ENCODE measurements around the gene PAK4.

PAK4 gene

GRCh38 chr19:39147480-39147879 lies 21.9 kb downstream of the PAK4 start:
- no peak for DNase-seq

GRCh38 chr19:39148939-39149529 lies 23.4 kb downstream of the PAK4 start:
- DNase-seq, result no peak

- DNase-seq, result no peak
Observed at GRCh38 chr19:39150235-39150634, 24.6 kb downstream of the PAK4 start.

- no peak for DNase-seq
Observed at GRCh38 chr19:39150807-39151600, 25.4 kb downstream of the PAK4 start.

- no peak for DNase-seq
Observed at GRCh38 chr19:39152066-39152465, 26.5 kb downstream of the PAK4 start.

GRCh38 chr19:39154100-39154628 lies 28.6 kb downstream of the PAK4 start:
- no peak for DNase-seq

- no peak for DNase-seq
Observed at GRCh38 chr19:39154629-39155100, 29.1 kb downstream of the PAK4 start.

GRCh38 chr19:39155114-39155700 lies 29.6 kb downstream of the PAK4 start:
- no peak for DNase-seq

- no peak for DNase-seq
Observed at GRCh38 chr19:39155741-39156140, 30.2 kb downstream of the PAK4 start.

- DNase-seq, result peak; percentile 11
Observed at GRCh38 chr19:39156326-39157230, 31.0 kb downstream of the PAK4 start.

GRCh38 chr19:39157275-39157996 lies 31.9 kb downstream of the PAK4 start:
- no peak for DNase-seq

- DNase-seq, result no peak
Observed at GRCh38 chr19:39157997-39158389, 32.4 kb downstream of the PAK4 start.

- no peak for DNase-seq
Observed at GRCh38 chr19:39158646-39159260, 33.2 kb downstream of the PAK4 start.

- no peak for DNase-seq
Observed at GRCh38 chr19:39160523-39160861, 34.9 kb downstream of the PAK4 start.

GRCh38 chr19:39160889-39161672 lies 35.5 kb downstream of the PAK4 start:
- no peak for DNase-seq

- DNase-seq, result no peak
Observed at GRCh38 chr19:39162441-39163043, 37.0 kb downstream of the PAK4 start.

GRCh38 chr19:39163621-39164020 lies 38.0 kb downstream of the PAK4 start:
- DNase-seq, result no peak

GRCh38 chr19:39164289-39164688 lies 38.7 kb downstream of the PAK4 start:
- no peak for DNase-seq

- DNase-seq, result no peak
Observed at GRCh38 chr19:39165857-39166256, 40.3 kb downstream of the PAK4 start.

Data from activated CD4-positive, alpha-beta T cell treated with anti-CD3 and anti-CD28 coated beads for 48 hours (primary cell).